ENCODE measurements around the gene PCDH11X. TPM values are rescaled to one million over a fixed set of nuclear protein-coding genes. Genes with fewer than 3 reads are reported as not detected.
"Not testable (repeated sequence)": the region's sequence is repeated elsewhere in the genome, so short reads cannot be mapped to it uniquely, and the experiment has no call there.

Gene PCDH11X
- under 0.01 TPM in 1 of 2 replicates, not detected in the other for total RNA-seq

DNA sequence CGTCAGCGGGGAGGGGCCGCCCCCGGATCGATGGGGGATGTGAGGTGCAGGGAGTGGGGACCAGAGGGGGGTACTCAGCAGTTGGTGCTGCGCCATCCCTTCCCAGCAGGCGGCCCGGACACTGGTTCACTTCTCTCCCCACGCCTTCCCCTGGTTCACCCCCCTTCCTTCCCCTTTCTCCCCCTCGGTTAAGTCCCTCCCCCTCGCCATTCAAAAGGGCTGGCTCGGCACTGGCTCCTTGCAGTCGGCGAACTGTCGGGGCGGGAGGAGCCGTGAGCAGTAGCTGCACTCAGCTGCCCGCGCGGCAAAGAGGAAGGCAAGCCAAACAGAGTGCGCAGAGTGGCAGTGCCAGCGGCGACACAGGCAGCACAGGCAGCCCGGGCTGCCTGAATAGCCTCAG, at the start of gene PCDH11X:
PCDH11X (plus strand) TSS at position 241 of the 400 bp plus-strand sequence. CDS start 56,130 bp downstream, outside the sequence.
- not testable (repeated sequence) for DNase-seq (ENCODE audit: low read depth); H3K4me3 ChIP-seq (ENCODE audit: low read depth, low read length)

- not testable (repeated sequence) for H3K4me3 ChIP-seq (ENCODE audit: low read depth, low read length); DNase-seq (ENCODE audit: low read depth)
Measured at GRCh38 chrX:91747446-91747845, 31.7 kb upstream of the PCDH11X start.

DNA sequence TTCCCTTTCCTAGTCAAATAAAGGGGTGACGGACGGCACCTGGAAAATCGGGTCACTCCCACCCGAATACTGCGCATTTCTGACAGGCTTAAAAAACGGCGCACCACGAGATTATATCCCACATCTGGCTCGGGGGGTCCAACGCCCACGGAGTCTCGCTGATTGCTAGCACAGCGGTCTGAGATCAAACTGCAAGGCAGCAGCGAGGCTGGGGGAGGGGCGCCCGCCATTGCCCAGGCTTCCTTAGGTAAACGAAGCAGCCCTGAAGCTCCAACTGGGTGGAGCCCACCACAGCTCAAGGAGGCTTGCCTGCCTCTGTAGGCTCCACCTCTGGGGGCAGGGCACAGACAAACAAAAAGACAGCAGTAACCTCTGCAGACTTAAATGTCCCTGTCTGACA, 26.2 kb upstream of the PCDH11X start:
- H3K4me3 ChIP-seq (ENCODE audit: low read depth, low read length); DNase-seq (ENCODE audit: low read depth): not testable (repeated sequence)

DNA sequence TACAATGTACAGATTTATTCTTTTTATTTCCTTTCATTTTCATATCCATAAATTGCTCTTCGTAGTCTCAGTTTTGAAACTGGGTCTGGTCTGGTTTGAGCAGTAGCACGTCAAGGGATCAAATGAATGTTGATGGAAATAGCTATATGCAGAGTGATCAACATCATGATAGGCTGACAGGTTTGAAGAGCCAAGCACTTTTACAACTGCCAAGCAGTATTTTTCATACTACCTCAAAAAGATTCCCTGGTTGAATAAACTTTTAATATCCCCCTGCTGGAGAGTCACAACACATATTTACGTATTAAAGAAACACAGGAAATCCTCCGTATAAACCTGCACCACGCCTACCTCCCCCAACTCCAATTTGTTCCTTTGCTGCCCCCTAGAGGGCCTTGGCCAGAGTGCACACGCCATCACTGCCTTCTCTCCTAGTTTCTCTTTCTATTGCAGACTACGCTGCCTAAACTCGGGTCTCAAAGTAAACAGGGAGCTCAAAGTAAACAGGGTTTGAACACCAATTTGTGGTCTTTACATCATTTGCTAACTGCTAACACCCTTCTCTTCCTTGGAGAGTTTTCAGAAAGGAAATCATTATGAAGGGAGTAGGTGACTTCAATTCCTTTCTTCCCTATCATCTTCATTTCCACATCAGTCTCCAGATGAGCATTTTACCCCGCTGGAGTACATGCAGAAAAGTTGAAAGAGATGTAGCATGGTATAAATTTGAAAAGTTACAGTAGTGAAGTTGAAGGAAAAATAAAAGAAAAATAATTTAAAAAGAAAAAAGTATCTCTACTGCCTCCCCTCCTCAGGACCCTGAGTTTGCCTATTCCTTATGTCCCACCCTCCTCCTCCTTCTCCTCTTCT, 8.3 kb upstream of the PCDH11X start:
- DNase-seq (ENCODE audit: low read depth); H3K4me3 ChIP-seq (ENCODE audit: low read depth, low read length): not testable (repeated sequence)

- DNase-seq (ENCODE audit: low read depth); H3K4me3 ChIP-seq (ENCODE audit: low read depth, low read length): not testable (repeated sequence)
Measured at GRCh38 chrX:91773943-91774342, 5.2 kb upstream of the PCDH11X start.

DNA sequence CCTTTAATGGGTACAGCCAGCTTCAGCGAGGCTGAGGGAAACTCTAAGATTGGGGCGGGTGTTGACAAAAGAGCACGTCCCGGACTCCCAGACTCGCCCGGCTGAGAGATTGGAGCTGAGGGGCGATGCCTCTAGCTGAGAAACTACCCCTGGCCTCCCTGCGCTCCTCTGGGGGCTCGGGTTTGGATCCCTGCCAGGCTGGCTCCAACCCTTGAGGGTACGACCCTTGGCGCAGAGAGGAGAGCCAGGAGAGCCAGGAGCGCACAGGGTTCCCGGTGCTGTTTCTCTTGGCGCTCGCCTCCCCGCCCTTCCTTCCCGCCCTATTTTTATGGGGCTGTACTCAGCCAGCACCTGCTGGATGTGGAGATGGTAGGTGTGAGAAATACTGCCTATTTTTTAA, 833 bp downstream of the PCDH11X start:
- not testable (repeated sequence) for H3K4me3 ChIP-seq (ENCODE audit: low read depth, low read length); DNase-seq (ENCODE audit: low read depth)

- not testable (repeated sequence) for DNase-seq (ENCODE audit: low read depth)
Measured at GRCh38 chrX:91780698-91781097, 1.5 kb downstream of the PCDH11X start.

DNA sequence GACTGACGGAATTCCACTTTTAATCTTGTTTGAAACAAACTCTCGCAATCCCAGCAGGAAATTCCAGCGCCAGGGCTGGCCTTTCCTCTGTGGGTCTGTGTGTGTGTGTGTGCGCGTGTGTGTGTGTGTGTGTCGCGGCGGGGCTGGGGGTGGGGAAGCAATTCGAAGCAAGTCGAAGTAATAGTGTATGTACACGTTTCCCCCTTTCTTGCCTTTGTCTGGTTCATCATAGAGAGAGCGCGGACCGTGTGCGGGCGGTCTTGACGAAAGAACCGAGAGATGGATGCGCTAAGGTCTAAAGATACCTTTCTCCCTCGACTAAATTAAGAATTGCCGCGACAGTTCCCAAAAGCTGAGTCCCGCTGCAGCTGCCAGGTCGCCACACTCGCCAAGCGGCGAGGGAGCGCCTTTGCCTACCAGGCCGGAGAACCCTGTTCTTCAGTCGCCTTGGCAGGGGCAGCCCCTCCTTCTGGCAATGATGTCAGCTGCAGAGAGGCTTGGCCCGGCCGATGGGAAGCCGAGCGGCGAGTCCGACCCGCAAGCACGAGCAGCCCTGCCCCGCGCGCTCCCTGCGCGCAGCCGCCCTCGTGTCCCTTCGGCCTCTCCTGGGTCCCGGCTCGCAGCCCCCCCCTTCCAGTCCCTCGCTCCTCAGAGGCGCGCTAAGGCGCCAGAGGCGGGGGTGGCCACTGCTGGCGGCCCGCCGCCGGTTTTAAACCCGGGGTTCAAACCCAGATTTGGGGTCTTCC, 2.6 kb downstream of the PCDH11X start:
- not testable (repeated sequence) for DNase-seq (ENCODE audit: low read depth); H3K4me3 ChIP-seq (ENCODE audit: low read depth, low read length)

More at GRCh38 chrX:91780698-91781097, 1.5 kb downstream of the PCDH11X start:
- H3K4me3 ChIP-seq (ENCODE audit: low read depth, low read length): not testable (repeated sequence)

DNA sequence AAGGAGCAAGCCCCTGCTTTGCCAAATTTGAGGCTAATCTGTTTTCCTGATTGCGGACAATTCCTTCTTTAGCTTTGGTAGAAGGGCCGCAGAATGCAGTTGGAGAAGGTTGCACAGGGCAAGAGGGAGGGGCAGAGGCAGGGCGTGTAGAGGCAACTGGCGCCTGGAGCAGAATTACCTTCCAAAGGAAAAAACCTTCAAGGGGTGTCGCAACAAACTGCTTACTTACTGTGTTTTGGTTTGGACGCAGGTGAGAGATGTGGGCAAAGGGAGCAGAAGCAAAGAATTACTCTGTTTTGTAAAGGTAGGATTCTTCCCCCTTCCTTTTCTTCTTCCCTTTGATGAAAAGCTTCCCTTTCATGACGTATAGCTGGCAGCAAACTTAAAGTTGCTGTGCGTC, 3.6 kb downstream of the PCDH11X start:
- DNase-seq (ENCODE audit: low read depth); H3K4me3 ChIP-seq (ENCODE audit: low read depth, low read length): not testable (repeated sequence)

- H3K4me3 ChIP-seq (ENCODE audit: low read depth, low read length); DNase-seq (ENCODE audit: low read depth): not testable (repeated sequence)
Measured at GRCh38 chrX:91817537-91817936, 38.4 kb downstream of the PCDH11X start.

- DNase-seq (ENCODE audit: low read depth); H3K4me3 ChIP-seq (ENCODE audit: low read depth, low read length): not testable (repeated sequence)
Measured at GRCh38 chrX:91825321-91825720, 46.1 kb downstream of the PCDH11X start.

Small RNAs within 50 kb of the gene (small RNA-seq; reads per million reads assigned to genes)
- 1.1 reads per million, percentile 19 among the genes with 10 or more reads in this experiment for gene RNU2-26P
